NCI-H69 (cell line): ENCODE results near the gene CDKAL1.

Experiments used
- DNase-seq: peaks from one replicate; lab custom pipeline; 2025; lab: John Stamatoyannopoulos, UW

CDKAL1 gene

GRCh38 chr6:21258665-21259064 lies 724.4 kb downstream of the CDKAL1 start:
- DNase-seq: no peak

- DNase-seq: peak; percentile 65
Observed at GRCh38 chr6:21259660-21260059, 725.4 kb downstream of the CDKAL1 start.

GRCh38 chr6:21262504-21262903 lies 728.2 kb downstream of the CDKAL1 start:
- no peak for DNase-seq

GRCh38 chr6:21263531-21264287 lies 729.5 kb downstream of the CDKAL1 start:
- DNase-seq: peak; percentile 91

- DNase-seq: peak; percentile 93
Observed at GRCh38 chr6:21264288-21265033, 730.2 kb downstream of the CDKAL1 start.

DNA sequence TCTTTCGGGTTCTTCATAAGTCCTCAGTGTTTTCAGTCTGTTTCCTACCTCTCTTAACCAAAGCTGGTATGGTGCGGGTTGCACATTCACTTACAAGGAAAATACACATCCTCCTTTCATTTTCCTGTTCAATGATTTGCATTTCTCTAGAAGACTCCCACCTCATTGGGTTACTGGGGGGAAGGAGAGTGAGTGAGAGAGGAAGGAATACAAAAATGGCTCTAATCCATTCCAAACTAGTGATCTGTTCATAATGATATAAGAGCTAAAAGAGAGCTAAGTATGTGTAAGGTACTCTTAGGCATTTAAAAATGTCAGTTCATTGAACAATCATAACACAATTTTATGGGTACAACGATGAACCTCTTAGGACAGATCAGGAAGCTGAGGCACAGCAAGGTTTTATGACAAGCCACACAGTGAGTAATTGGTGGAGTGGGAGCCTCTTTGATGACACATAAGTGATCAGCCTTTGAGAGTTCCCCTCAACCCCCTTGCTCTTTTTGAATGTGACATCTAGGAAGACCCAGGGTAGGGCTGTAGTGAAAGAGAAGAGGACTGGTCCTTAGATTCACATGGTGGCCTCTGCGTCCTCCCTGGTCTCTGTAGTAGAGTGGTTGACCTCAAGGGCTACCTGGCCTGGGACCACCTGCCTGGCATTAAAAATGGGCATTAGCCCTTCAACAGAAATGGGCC lies 730.9 kb downstream of the CDKAL1 start:
- no peak for DNase-seq

DNA sequence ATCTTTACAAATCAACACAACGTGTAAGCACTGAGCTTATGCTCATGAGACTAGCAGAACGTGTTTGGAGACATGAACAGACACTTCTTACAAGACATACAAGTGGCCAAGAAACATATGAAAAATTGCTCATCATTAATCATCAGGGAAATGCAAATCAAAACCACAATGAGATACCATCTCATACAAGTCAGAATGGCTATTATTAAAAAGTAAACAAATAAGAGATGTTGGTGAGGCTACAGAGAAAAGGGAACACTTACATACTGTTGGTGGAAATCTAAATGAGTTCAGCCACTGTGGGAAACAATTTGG lies 731.4 kb downstream of the CDKAL1 start:
- DNase-seq: no peak

DNA sequence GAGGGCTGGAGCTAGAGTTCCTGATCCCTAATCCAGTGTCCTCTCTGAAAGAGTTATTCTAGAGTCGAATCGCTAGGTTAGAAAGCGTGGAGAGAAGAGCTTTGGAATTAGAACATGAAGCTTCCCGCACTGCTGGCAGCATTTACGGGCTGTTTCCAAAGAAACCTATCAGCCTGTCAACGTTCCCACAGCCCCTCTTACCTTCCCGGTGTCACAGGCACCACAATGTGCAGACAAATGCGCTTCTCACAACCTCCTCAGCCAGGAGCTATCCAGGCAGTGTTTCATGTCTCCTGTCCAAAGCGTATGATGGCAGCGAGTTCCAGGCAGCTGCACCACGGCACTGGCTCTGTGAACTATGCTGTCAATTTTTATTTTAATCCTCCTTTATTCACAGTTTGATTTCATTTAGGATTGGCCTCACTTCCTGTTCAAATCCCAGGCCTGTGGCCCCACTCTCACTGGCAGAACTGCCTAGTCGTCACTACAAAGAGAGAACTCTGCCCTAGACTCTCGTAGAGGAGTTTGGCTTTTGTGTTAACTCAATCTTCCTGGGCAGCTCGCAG lies 736.5 kb downstream of the CDKAL1 start:
- no peak for DNase-seq

- no peak for DNase-seq
Observed at GRCh38 chr6:21271428-21272155, 737.3 kb downstream of the CDKAL1 start.

GRCh38 chr6:21273451-21273850 lies 739.2 kb downstream of the CDKAL1 start:
- no peak for DNase-seq

DNA sequence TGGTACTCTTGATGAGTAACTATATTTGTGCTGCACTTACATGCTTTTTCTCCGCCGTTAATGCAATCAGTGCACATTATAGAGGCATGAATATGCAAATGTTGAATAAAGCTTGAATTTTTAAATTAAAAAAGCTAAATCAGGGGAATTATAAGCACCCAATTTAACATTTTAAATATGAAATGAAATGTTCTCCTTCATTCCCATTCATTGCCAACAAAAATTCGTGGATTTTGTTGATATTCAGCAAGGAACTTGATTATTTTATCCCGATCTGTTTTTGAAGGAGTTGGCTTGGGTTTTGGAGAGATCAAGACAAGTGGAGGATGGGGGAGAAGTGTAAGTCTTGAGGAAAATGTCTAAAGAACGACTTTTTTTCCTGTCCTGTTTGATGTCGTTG lies 740.6 kb downstream of the CDKAL1 start:
- DNase-seq: no peak

- peak; percentile 82 for DNase-seq
Observed at GRCh38 chr6:21277601-21278374, 743.5 kb downstream of the CDKAL1 start.

DNA sequence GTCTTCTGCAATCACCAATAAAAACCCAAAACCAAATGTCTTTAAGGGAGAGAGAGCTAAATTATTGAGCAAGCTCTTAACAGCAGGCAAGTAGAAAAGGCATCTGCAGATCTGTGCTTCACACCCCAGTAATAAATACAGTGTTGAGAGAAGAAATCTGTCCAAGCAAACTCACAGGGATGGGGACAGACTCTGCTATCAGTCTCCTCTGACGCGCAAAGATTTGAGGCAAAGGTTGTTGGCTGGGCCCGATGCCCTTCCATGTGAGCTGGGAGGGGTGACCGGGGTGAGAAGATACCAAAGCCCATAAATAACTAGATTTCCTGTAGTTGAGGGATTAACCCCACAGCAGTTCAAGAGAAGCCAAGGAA lies 744.1 kb downstream of the CDKAL1 start:
- no peak for DNase-seq

GRCh38 chr6:21279619-21280018 lies 745.4 kb downstream of the CDKAL1 start:
- no peak for DNase-seq

DNA sequence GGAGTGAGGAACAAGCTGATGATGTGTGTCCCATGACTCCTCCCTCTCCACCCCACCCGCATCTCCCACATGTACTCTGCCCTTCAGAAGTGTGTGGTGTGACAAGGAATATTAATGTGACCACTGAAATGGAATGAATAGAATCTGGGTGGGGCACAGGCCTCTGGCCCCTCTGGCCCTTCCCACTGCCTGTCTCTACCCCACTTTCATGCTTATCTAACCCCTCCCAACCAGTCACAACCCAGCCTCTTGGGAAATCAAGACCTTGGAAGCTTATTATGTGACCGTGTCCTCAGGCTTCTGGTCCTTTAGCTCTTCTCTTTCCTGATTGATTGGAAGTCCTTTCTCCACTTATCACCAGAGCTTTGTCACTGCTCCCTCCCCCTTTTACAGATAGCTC lies 747.1 kb downstream of the CDKAL1 start:
- DNase-seq: no peak
